GM19372 (cell line): Measurements from ENCODE around the gene SNX30.

ENCODE experiments used
- ATAC-seq: cut with Tn5 transposase; IDR thresholded peaks from one replicate; pipeline ENCODE4 v1.9.1; 2021; ENCODE audit warnings: mild to moderate bottlenecking, low read depth, moderate library complexity; ENCODE audit not compliant: unreplicated experiment

SNX30 gene

DNA sequence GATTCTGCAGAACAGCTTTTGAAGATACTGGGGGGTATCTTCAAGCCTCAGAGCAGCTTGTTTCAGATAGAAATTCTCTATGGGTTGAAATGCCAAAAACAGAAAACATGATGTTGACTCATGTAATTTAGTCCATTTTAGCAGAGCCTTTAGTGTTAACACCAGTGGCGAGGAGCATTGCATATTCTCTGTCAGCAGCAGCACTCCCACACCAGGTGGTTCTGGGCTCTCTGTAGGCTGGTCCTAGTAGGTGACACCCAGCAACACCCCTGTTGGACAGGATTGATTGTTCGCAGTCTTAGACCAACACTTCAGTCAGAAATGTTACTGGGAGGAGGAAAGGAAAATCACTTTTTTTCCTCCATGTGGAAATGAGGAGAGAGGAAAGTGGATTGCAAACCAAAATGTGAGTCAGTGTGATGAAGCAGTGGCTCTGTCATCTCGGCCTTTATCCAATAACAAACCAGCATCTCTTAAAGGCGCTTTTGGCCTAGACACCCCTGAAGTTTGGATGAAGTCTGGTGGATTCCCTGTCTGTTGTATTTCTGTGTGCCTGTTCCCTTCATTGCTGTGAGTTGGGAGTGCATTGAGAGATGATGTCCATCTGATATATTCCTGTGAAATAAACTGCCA is 123.3 kb downstream of the SNX30 start:
- ATAC-seq: no peak

GRCh38 chr9:112878752-112879151 is 128.2 kb downstream of the SNX30 start:
- ATAC-seq: no peak

DNA sequence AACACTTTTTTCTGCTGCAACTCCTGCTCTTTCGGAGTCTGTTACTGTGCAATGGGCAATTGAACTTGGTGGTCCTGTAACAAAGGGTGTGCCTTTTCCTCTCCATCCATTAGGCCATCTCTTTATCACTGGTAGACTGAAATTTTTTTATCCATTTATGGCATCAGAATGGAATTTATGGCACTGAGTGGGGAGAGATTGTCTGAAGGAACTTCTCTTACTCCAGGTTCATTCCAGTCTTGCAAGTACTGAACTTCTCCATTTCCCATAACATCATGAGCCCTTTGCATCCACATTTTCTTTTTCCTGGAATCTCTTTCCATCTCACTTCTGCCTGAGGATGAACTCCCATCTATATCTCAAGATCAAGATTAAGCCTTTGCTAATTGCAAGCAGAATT is 130.1 kb downstream of the SNX30 start:
- no peak for ATAC-seq

GRCh38 chr9:112881331-112881730 is 130.8 kb downstream of the SNX30 start:
- ATAC-seq: no peak

- no peak for ATAC-seq
These were observed 133.5 kb downstream of the SNX30 start for GRCh38 chr9:112884101-112884500.

- ATAC-seq: no peak
These were observed 134.2 kb downstream of the SNX30 start for GRCh38 chr9:112884721-112885120.

DNA sequence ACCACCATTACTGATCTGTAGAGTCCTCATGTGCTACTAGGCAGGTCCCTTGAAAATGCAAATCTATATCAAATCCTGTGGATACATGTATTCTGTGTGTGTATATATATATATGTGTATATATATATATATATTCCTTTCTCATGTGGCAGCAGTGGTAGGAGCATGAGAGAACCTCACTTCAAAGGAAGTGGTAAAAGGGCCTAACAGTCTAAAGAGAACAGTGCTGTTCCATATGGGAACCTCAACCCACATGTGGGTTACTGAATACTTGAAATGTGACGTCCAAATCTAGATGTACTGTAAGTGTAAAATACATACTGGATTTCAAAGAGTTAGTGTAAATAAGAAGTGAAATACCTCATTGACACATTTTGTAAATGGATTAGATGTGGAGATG is 134.8 kb downstream of the SNX30 start:
- ATAC-seq: no peak

GRCh38 chr9:112886351-112886750 is 135.8 kb downstream of the SNX30 start:
- no peak for ATAC-seq

GRCh38 chr9:112887381-112887780 is 136.8 kb downstream of the SNX30 start:
- no peak for ATAC-seq

GRCh38 chr9:112890106-112891081 is 139.8 kb downstream of the SNX30 start, which contains the start of gene SLC46A2:
Gene SLC46A2, minus strand, starts transcription at chr9:112890876. Its CDS starts 195 bp downstream, at chr9:112890681.
- ATAC-seq: no peak

DNA sequence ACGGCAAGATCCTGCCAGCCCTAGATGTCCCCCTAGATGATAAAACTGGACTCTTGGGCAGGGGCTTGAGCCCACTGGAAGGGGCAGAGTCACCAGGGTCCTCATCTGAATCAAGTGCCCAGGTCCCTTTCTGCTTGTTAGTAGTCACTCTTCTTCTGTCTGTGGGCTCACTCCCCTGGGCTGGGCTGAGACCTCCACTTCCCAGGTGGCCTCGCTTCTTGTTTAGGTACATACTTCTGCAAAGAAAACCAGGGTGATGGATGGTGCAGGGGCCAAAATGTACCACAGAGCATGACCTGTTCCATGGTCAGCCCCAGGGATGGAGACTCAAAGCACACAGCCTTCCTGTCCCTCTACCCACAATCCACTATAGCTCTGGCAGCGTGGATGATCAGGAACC is 141.0 kb downstream of the SNX30 start:
- no peak for ATAC-seq

- no peak for ATAC-seq
These were observed 142.4 kb downstream of the SNX30 start for GRCh38 chr9:112892981-112893380.

GRCh38 chr9:112894041-112894440 is 143.5 kb downstream of the SNX30 start:
- ATAC-seq: no peak

DNA sequence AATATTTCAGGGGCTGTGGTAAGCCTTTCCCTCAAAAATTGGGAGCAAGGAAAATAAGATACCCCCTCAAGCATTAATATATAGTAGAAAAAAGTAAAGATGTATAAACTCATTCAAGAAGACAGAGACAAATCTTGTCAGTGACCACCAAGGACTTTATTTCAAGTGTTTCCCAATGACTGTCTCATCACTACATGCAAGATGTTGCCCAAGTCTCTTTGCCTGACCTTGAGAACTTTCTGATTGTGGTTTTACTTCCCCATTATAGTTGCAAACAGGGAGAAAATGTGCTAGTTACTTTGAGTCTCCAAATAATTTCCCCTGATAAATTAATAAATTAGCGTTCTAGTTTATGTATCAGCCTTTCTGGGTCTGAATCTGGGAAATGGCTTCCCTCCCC is 144.1 kb downstream of the SNX30 start:
- ATAC-seq: no peak

DNA sequence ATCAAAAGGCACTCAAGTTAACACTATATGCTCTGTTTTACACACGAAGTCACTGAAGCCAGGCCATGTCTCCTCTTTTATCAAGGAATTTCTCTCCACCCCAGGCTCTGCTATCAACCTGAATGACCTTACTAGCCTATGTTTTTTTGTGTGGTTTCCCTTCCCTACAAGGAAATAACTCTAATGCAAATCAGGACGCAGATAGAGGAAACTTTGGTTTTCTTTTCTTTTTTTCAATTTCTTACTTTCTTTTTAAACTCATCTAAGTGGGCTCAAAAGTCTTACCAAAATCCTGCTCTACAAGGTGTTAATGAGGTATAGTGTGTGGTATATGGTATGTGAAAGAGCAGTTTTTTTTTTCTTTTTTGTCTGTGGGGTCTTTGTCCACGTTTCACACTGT is 145.6 kb downstream of the SNX30 start:
- no peak for ATAC-seq

- ATAC-seq: no peak
These were observed 148.3 kb downstream of the SNX30 start for GRCh38 chr9:112898872-112899311.

DNA sequence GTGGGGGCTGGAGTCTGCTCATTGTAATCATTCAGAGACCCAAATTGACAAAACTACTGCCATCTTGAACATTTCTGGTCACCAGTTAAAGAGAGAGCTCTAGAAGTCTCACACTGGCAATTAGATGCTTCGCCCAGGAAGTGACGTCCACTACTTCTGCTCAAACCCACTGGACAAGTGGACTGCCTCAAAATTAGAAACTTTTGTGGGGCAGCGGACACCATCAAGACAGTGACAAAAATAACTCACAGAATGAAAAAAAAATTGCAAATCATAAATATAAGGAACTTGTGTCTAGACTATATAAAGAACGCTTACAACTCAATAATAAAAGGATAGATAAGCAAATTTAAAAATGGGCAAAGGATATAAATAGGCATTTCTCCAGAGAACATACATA is 149.9 kb downstream of the SNX30 start:
- ATAC-seq: no peak

GRCh38 chr9:112900901-112901300 is 150.3 kb downstream of the SNX30 start:
- ATAC-seq: no peak

- ATAC-seq: no peak
These were observed 154.5 kb downstream of the SNX30 start for GRCh38 chr9:112905084-112905483.

- ATAC-seq: no peak
These were observed 161.2 kb downstream of the SNX30 start for GRCh38 chr9:112911736-112912135.

GRCh38 chr9:112912636-112913035 is 162.1 kb downstream of the SNX30 start:
- no peak for ATAC-seq

DNA sequence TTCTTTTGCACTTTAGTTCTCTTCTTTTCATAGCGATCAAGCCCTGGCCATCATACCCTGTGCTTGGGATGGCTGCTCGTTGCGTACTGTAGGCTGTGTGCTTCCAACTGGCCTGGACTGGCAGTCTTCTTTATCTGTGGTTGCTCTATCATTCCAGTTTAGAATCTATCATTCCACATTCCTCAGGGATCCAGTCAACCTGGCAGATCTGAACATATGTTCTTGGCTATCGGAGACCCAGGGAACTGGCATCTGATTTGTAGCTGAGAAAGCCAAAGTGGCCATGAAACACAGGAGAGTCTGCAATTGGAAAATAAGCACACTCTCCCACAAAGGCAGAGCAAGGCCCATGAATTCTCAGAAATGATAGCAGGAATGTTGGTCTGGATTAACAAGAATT is 162.8 kb downstream of the SNX30 start:
- ATAC-seq: no peak
